Measurements from ENCODE around the gene CLASP1.
"Not testable (repeated sequence)": the region's sequence is repeated elsewhere in the genome, so short reads cannot be mapped to it uniquely, and the experiment has no call there.

Gene CLASP1

GRCh38 chr2:121611730-121612705 lies 37.2 kb downstream of the CLASP1 start:
- DNase-seq: peak in 1 of 2 donors; percentile 13

- peak in 1 of 2 donors; percentile 6 for DNase-seq
These were observed 38.1 kb downstream of the CLASP1 start for GRCh38 chr2:121611048-121611649.

GRCh38 chr2:121610487-121610874 lies 38.8 kb downstream of the CLASP1 start:
- not testable (repeated sequence) for DNase-seq

GRCh38 chr2:121608967-121609366 lies 40.3 kb downstream of the CLASP1 start:
- DNase-seq: no peak

- DNase-seq: no peak
These were observed 40.9 kb downstream of the CLASP1 start for GRCh38 chr2:121608367-121608766.

GRCh38 chr2:121605820-121606733 lies 43.2 kb downstream of the CLASP1 start:
- DNase-seq: no peak

GRCh38 chr2:121603185-121603584 lies 46.1 kb downstream of the CLASP1 start:
- no peak for DNase-seq

GRCh38 chr2:121599963-121600651 lies 49.2 kb downstream of the CLASP1 start:
- no peak for DNase-seq

- no peak for DNase-seq
These were observed 51.2 kb downstream of the CLASP1 start for GRCh38 chr2:121598087-121598486.

- DNase-seq: peak in 1 of 2 donors; percentile 57
These were observed 52.8 kb downstream of the CLASP1 start for GRCh38 chr2:121596221-121597080.

- no peak for DNase-seq
These were observed 54.0 kb downstream of the CLASP1 start for GRCh38 chr2:121595012-121595891.

GRCh38 chr2:121591199-121591598 lies 58.1 kb downstream of the CLASP1 start:
- no peak for DNase-seq

GRCh38 chr2:121588357-121588756 lies 60.9 kb downstream of the CLASP1 start:
- no peak for DNase-seq

- no peak for DNase-seq
These were observed 62.1 kb downstream of the CLASP1 start for GRCh38 chr2:121587131-121587530.

- DNase-seq: no peak
These were observed 64.5 kb downstream of the CLASP1 start for GRCh38 chr2:121584741-121585140.

- DNase-seq: no peak
These were observed 65.7 kb downstream of the CLASP1 start for GRCh38 chr2:121583555-121583954.

- DNase-seq: no peak
These were observed 67.0 kb downstream of the CLASP1 start for GRCh38 chr2:121582272-121582671.

- no peak for DNase-seq
These were observed 70.0 kb downstream of the CLASP1 start for GRCh38 chr2:121579309-121579708.

- DNase-seq: no peak
These were observed 71.9 kb downstream of the CLASP1 start for GRCh38 chr2:121577381-121577780.

- no peak for DNase-seq
These were observed 73.0 kb downstream of the CLASP1 start for GRCh38 chr2:121576263-121576662.

All from CD4-positive, alpha-beta T cell treated with Interleukin-1 beta for 1 hour (primary cell).